Testis (tissue), 2 donors: Measurements from ENCODE around the gene CBX7.

Experiments
- POLR2A ChIP-seq: fragments of 450-650 bp; IDR thresholded peaks from one replicate; pipeline ENCODE4 v1.6.1; 2017; ENCODE audit warnings: antibody characterized with exemption, mild to moderate bottlenecking, moderate library complexity
- TF ChIP-seq, protein P1 (sequence below), 3 experiments: fragments of 450-650 bp in 2 of 3; fragments of 200-600 bp in 1 of 3; sonication (generic) in 1 of 3; IDR thresholded peaks; one replicate each; pipeline ENCODE4 v1.5.1; 2016 to 2019; ENCODE audit warnings: antibody characterized with exemption in 3 of 3, mild to moderate bottlenecking in 2 of 3, moderate library complexity in 1 of 3

- TF ChIP-seq, protein P1, sequence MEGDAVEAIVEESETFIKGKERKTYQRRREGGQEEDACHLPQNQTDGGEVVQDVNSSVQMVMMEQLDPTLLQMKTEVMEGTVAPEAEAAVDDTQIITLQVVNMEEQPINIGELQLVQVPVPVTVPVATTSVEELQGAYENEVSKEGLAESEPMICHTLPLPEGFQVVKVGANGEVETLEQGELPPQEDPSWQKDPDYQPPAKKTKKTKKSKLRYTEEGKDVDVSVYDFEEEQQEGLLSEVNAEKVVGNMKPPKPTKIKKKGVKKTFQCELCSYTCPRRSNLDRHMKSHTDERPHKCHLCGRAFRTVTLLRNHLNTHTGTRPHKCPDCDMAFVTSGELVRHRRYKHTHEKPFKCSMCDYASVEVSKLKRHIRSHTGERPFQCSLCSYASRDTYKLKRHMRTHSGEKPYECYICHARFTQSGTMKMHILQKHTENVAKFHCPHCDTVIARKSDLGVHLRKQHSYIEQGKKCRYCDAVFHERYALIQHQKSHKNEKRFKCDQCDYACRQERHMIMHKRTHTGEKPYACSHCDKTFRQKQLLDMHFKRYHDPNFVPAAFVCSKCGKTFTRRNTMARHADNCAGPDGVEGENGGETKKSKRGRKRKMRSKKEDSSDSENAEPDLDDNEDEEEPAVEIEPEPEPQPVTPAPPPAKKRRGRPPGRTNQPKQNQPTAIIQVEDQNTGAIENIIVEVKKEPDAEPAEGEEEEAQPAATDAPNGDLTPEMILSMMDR (IDR thresholded peaks at IDR 0.05): no peak
- no peak for TF ChIP-seq POLR2A
Observed at GRCh38 chr22:39081016-39081415, 71.5 kb downstream of the CBX7 start.
